Heart right ventricle (tissue), 16 donors: ENCODE data around the gene RBM4. TPM values are rescaled to one million over a fixed set of nuclear protein-coding genes. Genes with fewer than 3 reads are reported as not detected.
"Not testable (repeated sequence)": the region's sequence is repeated elsewhere in the genome, so short reads cannot be mapped to it uniquely, and the experiment has no call there.

Experiments used
- ATAC-seq, 8 donors: fragments of 200-7000 bp; cut with Tn5 transposase; one replicate each; pipeline ENCODE4 v1.9.1; 2020; ENCODE audit warnings: mild to moderate bottlenecking in 8 of 8, moderate library complexity in 8 of 8, moderate number of reproducible peaks in 1 of 8
- DNase-seq, 2 donors: peaks; one replicate each; pipeline ENCODE4 v3.0.0-alpha.2; 2020
- H3K27ac ChIP-seq, 10 donors: fragments of 200-600 bp; sonication (generic) in 2 of 10; one replicate each; pipeline versions ENCODE4 v1.5.0 to v1.8.0; 2020 to 2022; ENCODE audit warnings: mild to moderate bottlenecking in 3 of 10
- H3K27me3 ChIP-seq, 7 donors: fragments of 200-600 bp; one replicate each; pipeline ENCODE4 v1.8.0; 2021 to 2022; ENCODE audit warnings: mild to moderate bottlenecking in 2 of 7
- H3K36me3 ChIP-seq, 9 donors: fragments of 200-600 bp; sonication (generic) in 1 of 9; one replicate each; pipeline versions ENCODE4 v1.5.0 to v1.8.0; 2020 to 2022; ENCODE audit warnings: mild to moderate bottlenecking in 2 of 9
- H3K4me1 ChIP-seq, 9 donors: fragments of 200-600 bp; sonication (generic) in 1 of 9; one replicate each; pipeline versions ENCODE4 v1.5.0 to v1.8.0; 2020 to 2022; ENCODE audit warnings: mild to moderate bottlenecking in 4 of 9
- H3K4me3 ChIP-seq, 10 donors: fragments of 200-600 bp; sonication (generic) in 2 of 10; one replicate each; pipeline versions ENCODE4 v1.5.0 to v1.8.0; 2020 to 2022; ENCODE audit warnings: mild to moderate bottlenecking in 7 of 10, moderate library complexity in 2 of 10
- H3K9me3 ChIP-seq, 11 donors: fragments of 200-600 bp in 10 of 11; sonication (generic) in 2 of 11; one replicate each; pipeline versions ENCODE4 v1.5.0 to v1.8.0; 2013 to 2022; ENCODE audit warnings: mild to moderate bottlenecking in 2 of 11, control low read depth in 1 of 11, moderate library complexity in 1 of 11
- WGBS, 2 donors: extraction: QIAGEN DNeasy Blood & Tissue Kit; methylation state at CpG; one replicate each; pipeline ENCODE4 v1.1.7; 2013; ENCODE audit warnings: inconsistent platforms in 1 of 2; 5-methylcytosine and 5-hydroxymethylcytosine counted together
- intact Hi-C, 10 donors: fragments of 100-400 bp; cut with DNase I; formaldehyde crosslinking; loops; one replicate each; pipeline versions ENCODE4 v1.11.1 to v1.14.2; 2022
- polyA plus RNA-seq, 2 donors: library from polyadenylated mRNA; stranded (reverse); fragments of 200-250 nt; gene quantifications; one replicate each; pipeline ENCODE4 v1.2.3, GENCODE V29; 2013
- total RNA-seq, 10 donors: library from RNA; stranded (reverse); fragmentation: NEBNext Ultra II Directional in 3 of 10; extraction: Animal tissue kit (Norgen Biotek cat#: 25700) in 3 of 10; gene quantifications; one replicate each; pipeline versions ENCODE4 v1.2.1 to v1.2.4, GENCODE V29; 2021 to 2023
- TF ChIP-seq, protein P1 (sequence below), 9 donors: fragments of 200-600 bp; sonication (generic) in 2 of 9; IDR thresholded peaks; one replicate each; pipeline versions ENCODE4 v1.5.0 to v1.8.0; 2021 to 2022; ENCODE audit warnings: antibody characterized with exemption in 9 of 9, mild to moderate bottlenecking in 5 of 9, moderate library complexity in 1 of 9
- donor health status: Arrhythmogenic right ventricular cardiomyopathy.
- donor health status: ischemic (EF 13 %, LVEDD 7.1; RV severe dilation, severe dysfunction).
- donor health status: healthy with polysubstance abuse.
- donor health status: DM: no; HTN: yes; CAD: no.
- donor health status: DM: no; HTN: no; CAD: no.
- donor health status: ischemic (EF 25% LVEDD 6.9; RV normal size, moderate dysfunction).
- donor health status: ischemic (EF 25% LVEDD 5.7; RV mildly dilated, moderate dysfunction).
- donor health status: healthy.
- donor health status: DM: yes; HTN: yes; CAD: no.
- donor health status: Ischemic cardiomyopathy.
- donor health status: ischemic (EF 35%, LVEDD 5.7; RV mildly dilated, moderate dysfunction).
- donor health status: nonischemic (EF 11% LVEDD 7.7; RV severe dilation, severe dysfunction).
- donor health status: DM: yes; HTN: yes; CAD: no.
- donor health status: PGD.
- donor health status: ischemic (EF 29% LVEDD 5.4; RV normal size, mild dysfunction).
- donor health status: nonischemic (EF 23%, LVEDD 6.1; RV moderate dilation, normal function).

Gene RBM4
- total and polyA plus RNA-seq, 12 donors: 37.9 to 77.0 (median 55.3) TPM

DNA sequence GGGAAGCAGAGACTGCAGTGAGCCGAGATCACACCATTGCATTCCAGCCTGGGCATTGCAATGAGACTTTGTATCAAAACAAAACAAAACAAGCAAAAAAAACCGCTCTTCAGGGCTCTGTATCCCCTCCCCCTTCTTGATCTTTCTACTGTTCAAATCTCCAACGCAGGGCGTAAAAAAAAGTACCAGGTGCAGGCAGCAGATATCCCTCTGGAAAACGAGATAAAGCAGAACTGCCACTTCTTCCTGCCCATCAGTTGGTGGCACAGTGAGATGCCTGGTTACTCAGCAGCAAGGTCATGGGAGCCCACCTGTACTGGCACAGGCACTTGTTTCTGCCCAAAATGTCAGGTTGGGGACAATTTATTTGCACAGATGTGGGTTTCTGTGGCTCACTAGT lies 34.3 kb upstream of the RBM4 start:
- Histone ChIP-seq H3K4me3 (no peak overlapping the region), H3K27ac (no peak overlapping the region), H3K27me3 (no peaks in the 10 kb centered on the region), H3K36me3 (peaks cover 0 to 64% (median 17%) of the 10 kb centered on the region in 9 donors), H3K9me3 (no peaks in the 10 kb centered on the region), H3K4me1 (peaks cover 8 to 37% (median 33%) of the 10 kb centered on the region in 9 donors)
- WGBS, 2 donors: 86 to 93% methylated on average over 5 of the region's 5 CpGs
- TF ChIP-seq, protein P1, sequence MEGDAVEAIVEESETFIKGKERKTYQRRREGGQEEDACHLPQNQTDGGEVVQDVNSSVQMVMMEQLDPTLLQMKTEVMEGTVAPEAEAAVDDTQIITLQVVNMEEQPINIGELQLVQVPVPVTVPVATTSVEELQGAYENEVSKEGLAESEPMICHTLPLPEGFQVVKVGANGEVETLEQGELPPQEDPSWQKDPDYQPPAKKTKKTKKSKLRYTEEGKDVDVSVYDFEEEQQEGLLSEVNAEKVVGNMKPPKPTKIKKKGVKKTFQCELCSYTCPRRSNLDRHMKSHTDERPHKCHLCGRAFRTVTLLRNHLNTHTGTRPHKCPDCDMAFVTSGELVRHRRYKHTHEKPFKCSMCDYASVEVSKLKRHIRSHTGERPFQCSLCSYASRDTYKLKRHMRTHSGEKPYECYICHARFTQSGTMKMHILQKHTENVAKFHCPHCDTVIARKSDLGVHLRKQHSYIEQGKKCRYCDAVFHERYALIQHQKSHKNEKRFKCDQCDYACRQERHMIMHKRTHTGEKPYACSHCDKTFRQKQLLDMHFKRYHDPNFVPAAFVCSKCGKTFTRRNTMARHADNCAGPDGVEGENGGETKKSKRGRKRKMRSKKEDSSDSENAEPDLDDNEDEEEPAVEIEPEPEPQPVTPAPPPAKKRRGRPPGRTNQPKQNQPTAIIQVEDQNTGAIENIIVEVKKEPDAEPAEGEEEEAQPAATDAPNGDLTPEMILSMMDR (IDR thresholded peaks at IDR 0.05): no peak
- intact Hi-C loops: no loop called here
- no peak for DNase-seq
- ATAC-seq: no peak

DNA sequence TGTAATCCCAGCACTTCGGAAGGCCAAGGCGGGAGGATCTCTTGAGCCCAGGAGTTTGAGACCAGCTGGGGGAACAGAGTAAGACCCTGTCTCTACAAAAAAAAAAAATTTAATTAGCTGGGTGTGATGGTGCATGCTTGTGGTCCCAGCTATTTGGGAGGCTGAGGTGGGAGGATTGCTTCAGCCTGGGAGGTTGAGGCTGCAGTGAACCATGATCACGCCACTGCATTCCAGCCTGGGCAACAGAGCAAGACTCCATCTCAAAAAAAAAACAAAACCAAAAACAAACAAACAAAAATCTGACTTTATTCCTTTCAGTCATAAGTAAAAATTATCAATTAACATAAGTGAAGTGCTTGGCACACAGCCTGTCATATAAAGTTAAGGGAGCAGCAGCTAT lies 31.9 kb upstream of the RBM4 start:
- intact Hi-C loops, ATAC-seq, DNase-seq, H3K4me3 ChIP-seq, H3K9me3 ChIP-seq, H3K27me3 ChIP-seq: not testable (repeated sequence)
- whole genome bisulfite sequencing, 2 donors: 95% methylated on average over 3 of the region's 3 CpGs
- Histone ChIP-seq H3K4me1 (peaks cover 8 to 27% (median 23%) of the 10 kb centered on the region in 9 donors), H3K36me3 (peaks cover 0 to 41% (median 10%) of the 10 kb centered on the region in 9 donors), H3K27ac (peak overlapping the region in 4 of 10 donors; percentile 9 to 48 (median 30))

DNA sequence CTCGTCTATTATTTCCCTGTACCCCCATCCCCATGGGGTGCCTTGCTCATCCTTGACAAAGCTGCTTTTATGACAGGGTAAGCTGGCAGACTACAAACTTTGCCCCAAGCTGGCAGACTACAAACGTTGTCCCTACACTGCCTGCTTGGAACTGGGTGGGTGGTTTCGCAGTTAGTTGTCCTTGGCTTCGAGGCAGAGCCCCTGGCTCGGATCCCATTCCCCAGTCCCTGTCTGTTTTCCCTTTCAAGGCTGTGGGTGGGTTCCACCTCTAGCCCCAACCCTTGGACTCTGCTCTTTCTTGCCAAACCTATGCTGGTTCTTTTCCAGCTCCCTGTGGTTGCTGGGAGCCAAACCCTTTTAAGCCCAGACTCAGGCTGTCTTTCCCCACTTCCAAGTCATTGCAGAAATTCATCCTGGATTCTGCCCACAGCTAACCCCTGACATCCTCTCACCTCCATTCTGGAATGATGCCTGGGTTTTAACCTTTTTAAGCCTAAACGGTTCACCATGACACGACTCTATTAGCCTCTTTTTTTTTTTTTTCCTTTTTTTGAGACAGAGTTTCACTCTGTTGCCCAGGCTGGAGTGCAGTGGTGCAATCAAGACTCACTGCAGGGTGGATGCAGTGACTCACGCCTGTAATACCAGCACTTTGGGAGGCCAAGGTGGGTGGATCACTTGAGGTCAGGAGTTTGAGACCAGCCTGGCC lies 31.2 kb upstream of the RBM4 start:
- H3K36me3 ChIP-seq: peaks cover 0 to 36% (median 10%) of the 10 kb centered on the region in 9 donors
- intact Hi-C loops: no loop called here
- peak overlapping the region in 6 of 10 donors; percentile 9 to 57 (median 36) for H3K27ac ChIP-seq
- H3K9me3 ChIP-seq: no peaks in the 10 kb centered on the region
- peaks cover 8 to 22% (median 17%) of the 10 kb centered on the region in 9 donors for H3K4me1 ChIP-seq
- ATAC-seq (peak; percentile 40 to 85 (median 69)), DNase-seq (peak; percentile 40 to 53)
- H3K27me3 ChIP-seq: no peaks in the 10 kb centered on the region
- H3K4me3 ChIP-seq: no peak overlapping the region
- TF ChIP-seq, protein P1 (IDR thresholded peaks at IDR 0.05): no peak
- WGBS, 2 donors: 33 to 36% methylated on average over 8 of the region's 8 CpGs

DNA sequence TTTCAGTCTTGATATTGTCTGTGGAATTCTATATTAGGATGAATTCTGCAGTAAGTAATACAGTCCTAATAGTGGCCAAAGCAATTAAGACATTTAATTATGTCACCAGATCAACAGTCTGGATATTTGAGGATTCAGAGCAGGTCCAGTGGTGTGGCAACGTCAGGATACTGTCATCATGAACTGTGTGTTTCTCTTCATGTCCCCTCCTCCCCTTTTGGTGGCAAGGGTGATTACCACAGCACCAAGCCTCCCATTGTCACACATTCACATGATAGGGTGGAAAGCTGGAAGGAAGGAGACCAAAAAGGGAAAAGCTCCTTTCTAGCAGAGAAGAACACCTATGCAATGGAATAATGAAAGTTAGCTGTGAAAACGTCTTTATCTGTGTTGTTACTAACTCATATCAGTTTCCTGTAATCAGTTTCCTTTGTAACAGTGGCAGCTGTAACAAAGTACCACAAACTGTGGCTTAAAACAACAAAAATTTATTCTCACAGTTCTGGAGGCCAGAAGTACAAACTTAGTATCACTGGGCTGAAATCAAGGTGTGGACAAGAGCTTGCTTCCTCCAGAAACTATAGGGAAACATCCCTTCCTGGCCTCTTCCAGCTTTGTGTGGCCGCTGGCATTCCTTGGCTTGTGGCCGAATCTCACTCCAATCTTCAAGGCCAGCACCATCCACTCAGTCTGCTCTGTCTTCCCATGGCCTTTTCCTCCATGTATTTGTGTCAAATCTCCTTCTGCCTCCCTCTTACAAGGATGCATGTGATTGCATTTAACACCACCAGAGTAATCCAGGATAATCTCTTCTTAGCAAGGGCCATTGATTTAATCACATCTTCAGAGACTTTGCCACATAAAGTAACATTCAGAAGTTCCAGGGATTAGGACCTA lies 28.5 kb upstream of the RBM4 start:
- intact Hi-C loops: no loop called here
- ATAC-seq: no peak
- Histone ChIP-seq H3K4me3 (no peak overlapping the region), H3K27me3 (no peaks in the 10 kb centered on the region), H3K27ac (no peak overlapping the region), H3K9me3 (no peaks in the 10 kb centered on the region), H3K36me3 (peaks cover 0 to 15% (median 8%) of the 10 kb centered on the region in 9 donors), H3K4me1 (peaks cover 8 to 20% (median 12%) of the 10 kb centered on the region in 9 donors)
- WGBS, 2 donors: 60 to 68% methylated on average over 4 of the region's 4 CpGs
- DNase-seq: no peak
- TF ChIP-seq, protein P1 (IDR thresholded peaks at IDR 0.05): no peak
